OCI-LY3 (cell line): ENCODE results near the gene DUXA.
"Not testable (repeated sequence)": the region's sequence is repeated elsewhere in the genome, so short reads cannot be mapped to it uniquely, and the experiment has no call there.

ENCODE experiments used
- H2AFZ ChIP-seq: fragments of 200-600, 300-600 bp; shearing (Covaris generic); 2 replicates; pipeline ENCODE4 v1.6.0; 2014; ENCODE audit warnings: antibody characterized with exemption, low read depth, low read length
- H3K27ac ChIP-seq: fragments of 200-600, 300-600 bp; sonication (generic); 2 replicates; pipeline ENCODE4 v1.5.1; 2014; ENCODE audit warnings: mild to moderate bottlenecking, low read length, moderate library complexity, mixed read lengths
- H3K27me3 ChIP-seq: fragments of 200-600, 300-600 bp; sonication (generic); 2 replicates; pipeline ENCODE4 v1.6.1; 2014; ENCODE audit warnings: low read depth, low read length, mixed read lengths
- H3K36me3 ChIP-seq: fragments of 200-600, 300-600 bp; sonication (generic); replicated peaks from 2 replicates; pipeline ENCODE3; 2014; ENCODE audit warnings: low read depth, low read length, mixed read lengths
- H3K4me1 ChIP-seq: fragments of 300-600, 200-600 bp; sonication (generic); 2 replicates; pipeline ENCODE4 v1.6.1; 2014; ENCODE audit warnings: low read length, mixed read lengths
- H3K4me2 ChIP-seq: fragments of 200-600, 300-600 bp; sonication (generic); 2 replicates; pipeline ENCODE4 v1.6.1; 2014; ENCODE audit warnings: low read length, mixed read lengths
- H3K4me3 ChIP-seq: fragments of 300-600, 200-600 bp; sonication (generic); 2 replicates; pipeline ENCODE4 v1.5.1; 2014; ENCODE audit warnings: antibody characterized with exemption, mild to moderate bottlenecking, low read length, moderate library complexity
- H3K79me2 ChIP-seq: fragments of 300-600, 200-600 bp; shearing (Covaris generic); 2 replicates; pipeline ENCODE4 v1.6.1; 2014; ENCODE audit warnings: mild to moderate bottlenecking, low read length, mixed read lengths
- H3K9ac ChIP-seq: fragments of 300-600, 200-600 bp; shearing (Covaris generic); 2 replicates; pipeline ENCODE4 v1.6.0; 2014; ENCODE audit warnings: mild to moderate bottlenecking, low read length, moderate library complexity
- H3K9me3 ChIP-seq: fragments of 200-600, 300-600 bp; shearing (Covaris generic); 2 replicates; pipeline ENCODE4 v1.6.1; 2014; ENCODE audit warnings: low read length, mixed read lengths; ENCODE audit not compliant: insufficient read depth
- H4K20me1 ChIP-seq: fragments of 200-600, 300-600 bp; sonication (generic); 2 replicates; pipeline ENCODE4 v1.6.1; 2016; ENCODE audit warnings: low read length, mixed read lengths; ENCODE audit not compliant: insufficient read depth
- EZH2phosphoT487 ChIP-seq: fragments of 200-600 bp; shearing (Covaris generic); IDR thresholded peaks from 2 replicates; pipeline ENCODE4 v1.6.1; 2018; ENCODE audit warnings: antibody characterized with exemption, mixed run types, low read depth
- TF ChIP-seq, protein P1 (sequence below): fragments of 200-600, 300-600 bp; sonication (generic); IDR thresholded peaks from 2 replicates; pipeline ENCODE4 v1.5.1; 2014; ENCODE audit warnings: antibody characterized with exemption, low read length, low read depth

DUXA gene

DNA sequence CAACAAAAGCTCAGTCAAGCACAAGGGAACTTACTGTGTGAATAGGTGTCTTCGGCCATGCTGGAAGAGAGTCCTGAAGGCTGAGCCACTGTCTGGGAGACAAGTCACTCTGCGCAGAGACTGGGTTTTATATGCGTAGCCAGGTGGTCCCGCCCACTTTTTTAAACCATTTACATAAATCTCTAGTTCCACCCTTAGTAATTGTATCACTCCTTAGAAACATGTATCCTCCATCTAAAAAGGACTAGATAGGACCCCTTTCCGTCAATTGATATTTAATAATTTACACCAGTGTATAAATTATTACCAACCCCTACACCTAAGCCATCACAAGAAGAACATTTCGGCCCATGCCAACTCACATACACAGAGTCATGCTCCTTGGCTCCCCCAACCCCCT lies at the start of gene DUXA:
DUXA (minus strand) TSS at position 101 of the 400 bp plus-strand sequence; CDS start at position 59, 42 bp downstream.
- H2AFZ ChIP-seq, result no peak within 1 kb of the TSS
- H3K4me3 ChIP-seq, result no peak within 1 kb of the TSS
- H3K9me3 ChIP-seq, result 0 out of 2 replicates have a peak, but pooled peaks cover 3% of the 10 kb centered on the region

DNA sequence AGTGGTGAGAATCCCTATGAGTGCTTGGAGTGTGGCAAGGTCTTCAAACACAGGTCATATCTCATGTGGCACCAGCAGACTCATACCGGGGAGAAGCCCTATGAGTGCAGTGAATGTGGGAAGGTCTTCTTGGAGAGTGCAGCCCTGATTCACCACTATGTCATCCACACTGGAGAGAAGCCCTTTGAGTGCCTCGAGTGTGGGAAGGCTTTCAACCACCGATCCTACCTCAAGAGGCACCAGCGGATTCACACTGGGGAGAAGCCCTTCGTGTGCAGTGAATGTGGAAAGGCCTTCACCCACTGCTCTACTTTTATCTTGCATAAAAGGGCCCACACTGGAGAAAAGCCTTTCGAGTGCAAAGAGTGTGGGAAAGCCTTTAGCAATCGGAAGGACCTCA lies 44.8 kb upstream of the DUXA start:
- H3K4me1 ChIP-seq, result no peaks in the 10 kb centered on the region
- no peak overlapping the region for H3K4me3 ChIP-seq
- peaks cover 15% of the 10 kb centered on the region; the same call in 1 of the 2 replicates for H3K79me2 ChIP-seq
- no peak overlapping the region for H3K9ac ChIP-seq
- no peaks in the 10 kb centered on the region for H3K27me3 ChIP-seq
- H3K36me3 ChIP-seq, result peaks cover 41% of the 10 kb centered on the region
- H2AFZ ChIP-seq, result no peak overlapping the region
- no peaks in the 10 kb centered on the region for H3K9me3 ChIP-seq
- H3K4me2 ChIP-seq, result no peak overlapping the region
- 0 out of 2 replicates have a peak, but pooled peaks cover 4% of the 10 kb centered on the region for H4K20me1 ChIP-seq
- no peak overlapping the region for H3K27ac ChIP-seq
- no peak for TF ChIP-seq EZH2phosphoT487
- TF ChIP-seq, protein P1, sequence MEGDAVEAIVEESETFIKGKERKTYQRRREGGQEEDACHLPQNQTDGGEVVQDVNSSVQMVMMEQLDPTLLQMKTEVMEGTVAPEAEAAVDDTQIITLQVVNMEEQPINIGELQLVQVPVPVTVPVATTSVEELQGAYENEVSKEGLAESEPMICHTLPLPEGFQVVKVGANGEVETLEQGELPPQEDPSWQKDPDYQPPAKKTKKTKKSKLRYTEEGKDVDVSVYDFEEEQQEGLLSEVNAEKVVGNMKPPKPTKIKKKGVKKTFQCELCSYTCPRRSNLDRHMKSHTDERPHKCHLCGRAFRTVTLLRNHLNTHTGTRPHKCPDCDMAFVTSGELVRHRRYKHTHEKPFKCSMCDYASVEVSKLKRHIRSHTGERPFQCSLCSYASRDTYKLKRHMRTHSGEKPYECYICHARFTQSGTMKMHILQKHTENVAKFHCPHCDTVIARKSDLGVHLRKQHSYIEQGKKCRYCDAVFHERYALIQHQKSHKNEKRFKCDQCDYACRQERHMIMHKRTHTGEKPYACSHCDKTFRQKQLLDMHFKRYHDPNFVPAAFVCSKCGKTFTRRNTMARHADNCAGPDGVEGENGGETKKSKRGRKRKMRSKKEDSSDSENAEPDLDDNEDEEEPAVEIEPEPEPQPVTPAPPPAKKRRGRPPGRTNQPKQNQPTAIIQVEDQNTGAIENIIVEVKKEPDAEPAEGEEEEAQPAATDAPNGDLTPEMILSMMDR, result no peak

More for the DNA sequence above, at the start of gene DUXA:
- H3K79me2 ChIP-seq, result no peaks in the 10 kb centered on the region
- H4K20me1 ChIP-seq, result no peaks in the 10 kb centered on the region
- no peak for TF ChIP-seq EZH2phosphoT487
- TF ChIP-seq, protein P1, result no peak
- H3K4me1 ChIP-seq, result no peaks in the 10 kb centered on the region; the same call in 1 of the 2 replicates
- H3K9ac ChIP-seq, result no peak within 1 kb of the TSS
- H3K4me2 ChIP-seq, result no peak within 1 kb of the TSS
- no peaks in the 10 kb centered on the region for H3K27me3 ChIP-seq
- no peak within 1 kb of the TSS for H3K27ac ChIP-seq
- no peaks in the 10 kb centered on the region for H3K36me3 ChIP-seq

DNA sequence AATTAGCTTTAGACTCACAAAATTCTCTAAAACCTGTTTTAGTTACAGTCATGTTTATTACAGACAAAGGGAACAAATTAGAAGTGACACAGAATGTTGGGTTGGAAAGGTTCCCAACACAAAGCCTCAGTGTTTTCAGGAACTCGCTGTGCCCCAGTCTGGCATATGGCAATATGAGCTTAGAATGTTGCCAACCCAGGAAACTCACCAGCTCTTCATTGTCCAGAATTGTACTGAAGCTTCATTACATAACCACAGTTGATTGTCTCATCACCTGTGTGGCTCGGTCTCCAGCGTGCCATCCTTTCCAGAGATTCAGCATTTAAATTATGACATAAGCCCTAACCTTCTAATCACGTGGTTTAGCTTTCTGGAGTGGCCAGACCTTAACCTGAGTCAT lies 43.1 kb upstream of the DUXA start:
- H3K9me3 ChIP-seq, result no peaks in the 10 kb centered on the region
- no peaks in the 10 kb centered on the region for H3K4me1 ChIP-seq
- H3K9ac ChIP-seq, result no peak overlapping the region
- no peaks in the 10 kb centered on the region for H3K27me3 ChIP-seq
- TF ChIP-seq, protein P1, result no peak
- no peak for TF ChIP-seq EZH2phosphoT487
- 0 out of 2 replicates have a peak, but pooled peaks cover 4% of the 10 kb centered on the region for H4K20me1 ChIP-seq
- peaks cover 9% of the 10 kb centered on the region; the same call in 1 of the 2 replicates for H3K79me2 ChIP-seq
- H3K27ac ChIP-seq, result no peak overlapping the region
- H3K36me3 ChIP-seq, result peaks cover 47% of the 10 kb centered on the region
- no peak overlapping the region for H2AFZ ChIP-seq
- H3K4me2 ChIP-seq, result no peak overlapping the region
- H3K4me3 ChIP-seq, result no peak overlapping the region

DNA sequence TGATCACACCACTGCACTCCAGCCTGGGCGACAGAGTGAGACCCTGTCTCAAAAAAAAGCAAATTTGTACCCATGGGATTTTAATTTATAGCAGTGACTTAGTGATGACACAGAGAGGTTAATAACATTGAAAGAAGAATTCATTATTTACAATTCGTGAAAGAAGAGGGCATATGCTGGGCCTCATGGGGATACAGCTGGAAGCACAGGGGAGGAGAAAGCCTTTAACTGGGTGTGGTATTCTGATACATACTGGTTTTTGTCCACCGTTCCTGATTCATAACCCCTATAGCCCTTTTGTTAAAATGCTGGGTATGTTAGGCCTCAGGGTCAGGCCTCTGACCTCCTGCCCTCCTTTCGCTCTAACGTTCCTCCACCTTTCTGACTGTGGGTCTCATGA lies 34.9 kb upstream of the DUXA start:
- H2AFZ ChIP-seq, result no peak overlapping the region
- no peak overlapping the region for H3K4me2 ChIP-seq
- peaks cover 42% of the 10 kb centered on the region for H3K36me3 ChIP-seq
- peaks cover 4% of the 10 kb centered on the region for H4K20me1 ChIP-seq
- TF ChIP-seq, protein P1, result no peak
- H3K27me3 ChIP-seq, result no peaks in the 10 kb centered on the region
- no peak overlapping the region for H3K9ac ChIP-seq
- H3K27ac ChIP-seq, result no peak overlapping the region
- H3K9me3 ChIP-seq, result no peaks in the 10 kb centered on the region
- H3K79me2 ChIP-seq, result peaks cover 38% of the 10 kb centered on the region
- no peaks in the 10 kb centered on the region for H3K4me1 ChIP-seq
- no peak overlapping the region for H3K4me3 ChIP-seq

DNA sequence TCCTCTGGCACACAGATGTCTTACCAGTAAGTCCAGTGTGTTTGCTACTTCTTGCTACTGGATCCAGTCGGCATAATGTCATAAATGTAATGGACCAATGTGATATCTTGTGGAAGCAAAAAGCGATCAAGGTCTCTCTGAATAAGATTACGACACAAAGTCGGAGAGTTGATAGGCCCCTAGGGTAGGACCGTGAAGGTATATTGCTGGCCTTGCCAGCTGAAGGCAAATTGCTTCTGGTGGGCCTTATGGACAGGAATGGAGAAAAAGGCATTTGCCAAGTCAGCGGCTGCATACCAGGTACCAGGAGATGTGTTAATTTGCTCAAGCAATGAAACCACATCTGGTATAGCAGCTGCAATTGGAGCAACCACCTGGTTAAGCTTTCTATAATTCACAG lies 30.6 kb upstream of the DUXA start:
- Histone ChIP-seq H4K20me1 (peaks cover 11% of the 10 kb centered on the region; the same call in 1 of the 2 replicates), H3K79me2 (peaks cover 31% of the 10 kb centered on the region), H3K36me3 (peaks cover 47% of the 10 kb centered on the region)
- H2AFZ ChIP-seq, H3K9me3 ChIP-seq, H3K27me3 ChIP-seq, H3K4me3 ChIP-seq, H3K4me1 ChIP-seq, H3K9ac ChIP-seq, H3K27ac ChIP-seq, H3K4me2 ChIP-seq: not testable (repeated sequence)
